ENCODE data around the gene ZDHHC24. TPM values are rescaled to one million over a fixed set of nuclear protein-coding genes. Genes with fewer than 3 reads are reported as not detected.

The ZDHHC24 gene
- total and polyA plus RNA-seq, 2 experiments from 2014 or later = 5.6 to 13.1 TPM

DNA sequence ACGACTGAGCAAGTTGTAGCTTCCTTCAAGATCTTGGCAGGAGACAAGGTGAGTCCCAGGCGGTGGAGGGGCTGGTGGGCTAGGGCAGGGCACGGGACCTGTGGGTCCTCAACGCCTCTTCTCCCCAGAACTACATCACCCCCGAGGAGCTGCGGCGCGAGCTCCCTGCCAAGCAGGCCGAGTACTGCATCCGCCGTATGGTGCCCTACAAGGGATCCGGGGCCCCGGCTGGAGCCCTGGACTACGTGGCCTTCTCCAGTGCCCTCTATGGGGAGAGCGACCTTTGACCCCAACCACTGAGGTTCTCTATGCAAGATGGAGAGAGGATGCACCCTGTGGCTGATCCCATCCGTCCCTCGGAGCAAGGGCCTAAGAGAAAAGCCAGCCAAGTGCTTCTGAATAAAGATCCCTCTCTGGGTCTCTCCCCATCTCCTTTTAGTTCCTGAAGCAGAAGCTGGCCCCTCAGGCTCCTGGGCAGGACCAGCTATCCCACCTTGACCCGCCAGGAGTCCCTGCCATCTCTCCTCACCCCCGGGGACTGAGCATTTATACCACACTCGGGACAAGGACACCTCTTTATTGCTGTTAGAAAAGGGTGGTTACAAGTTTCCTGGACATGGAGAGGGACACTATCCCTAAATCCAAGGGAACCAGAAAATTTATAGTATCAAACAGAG lies 17.2 kb upstream of the ZDHHC24 start:
- Histone ChIP-seq H3K27me3 (ENCODE audit: insufficient read depth) (peaks cover 6% of the 10 kb centered on the region; the same call in 1 of the 2 replicates), H3K36me3 (ENCODE audit: insufficient read depth) (no peaks in the 10 kb centered on the region), H3K79me2 (replicated peaks; ENCODE audit: insufficient read depth) (no peaks in the 10 kb centered on the region), H3K4me2 (no peak overlapping the region), H3K4me3 (no peak overlapping the region), H3K9me2 (ENCODE audit: insufficient read depth) (no peaks in the 10 kb centered on the region), H4K20me1 (replicated peaks; ENCODE audit: insufficient read depth) (no peaks in the 10 kb centered on the region), H2AFZ (no peak overlapping the region), H3F3A (replicated peaks; ENCODE audit: low read depth) (0 out of 2 replicates have a peak, but pooled peaks cover 3% of the 10 kb centered on the region), H3K4me1 (ENCODE audit: insufficient read depth) (0 out of 2 replicates have a peak, but pooled peaks cover 4% of the 10 kb centered on the region), H3K27ac (ENCODE audit: low read depth) (no peak overlapping the region)
- DNase-seq (ENCODE audit: low spot score) (no peak), ATAC-seq (no peak)
- no peak overlapping the region for H3K4me3 Mint-ChIP-seq
- H3K4me1 Mint-ChIP-seq = no peaks in the 10 kb centered on the region; the same call in 2 of the 3 replicates
- H3K27me3 Mint-ChIP-seq (ENCODE audit: insufficient read depth, low read depth, poor library complexity) = peaks cover 14% of the 10 kb centered on the region
- peaks cover 14% of the 10 kb centered on the region for H3K36me3 Mint-ChIP-seq (ENCODE audit: low read depth)
- TF ChIP-seq, protein P1, sequence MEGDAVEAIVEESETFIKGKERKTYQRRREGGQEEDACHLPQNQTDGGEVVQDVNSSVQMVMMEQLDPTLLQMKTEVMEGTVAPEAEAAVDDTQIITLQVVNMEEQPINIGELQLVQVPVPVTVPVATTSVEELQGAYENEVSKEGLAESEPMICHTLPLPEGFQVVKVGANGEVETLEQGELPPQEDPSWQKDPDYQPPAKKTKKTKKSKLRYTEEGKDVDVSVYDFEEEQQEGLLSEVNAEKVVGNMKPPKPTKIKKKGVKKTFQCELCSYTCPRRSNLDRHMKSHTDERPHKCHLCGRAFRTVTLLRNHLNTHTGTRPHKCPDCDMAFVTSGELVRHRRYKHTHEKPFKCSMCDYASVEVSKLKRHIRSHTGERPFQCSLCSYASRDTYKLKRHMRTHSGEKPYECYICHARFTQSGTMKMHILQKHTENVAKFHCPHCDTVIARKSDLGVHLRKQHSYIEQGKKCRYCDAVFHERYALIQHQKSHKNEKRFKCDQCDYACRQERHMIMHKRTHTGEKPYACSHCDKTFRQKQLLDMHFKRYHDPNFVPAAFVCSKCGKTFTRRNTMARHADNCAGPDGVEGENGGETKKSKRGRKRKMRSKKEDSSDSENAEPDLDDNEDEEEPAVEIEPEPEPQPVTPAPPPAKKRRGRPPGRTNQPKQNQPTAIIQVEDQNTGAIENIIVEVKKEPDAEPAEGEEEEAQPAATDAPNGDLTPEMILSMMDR (conservative IDR thresholded peaks at IDR 0.05; ENCODE audit: low read depth in 2 of 2) = no peak
- TF ChIP-seq, protein P2, sequence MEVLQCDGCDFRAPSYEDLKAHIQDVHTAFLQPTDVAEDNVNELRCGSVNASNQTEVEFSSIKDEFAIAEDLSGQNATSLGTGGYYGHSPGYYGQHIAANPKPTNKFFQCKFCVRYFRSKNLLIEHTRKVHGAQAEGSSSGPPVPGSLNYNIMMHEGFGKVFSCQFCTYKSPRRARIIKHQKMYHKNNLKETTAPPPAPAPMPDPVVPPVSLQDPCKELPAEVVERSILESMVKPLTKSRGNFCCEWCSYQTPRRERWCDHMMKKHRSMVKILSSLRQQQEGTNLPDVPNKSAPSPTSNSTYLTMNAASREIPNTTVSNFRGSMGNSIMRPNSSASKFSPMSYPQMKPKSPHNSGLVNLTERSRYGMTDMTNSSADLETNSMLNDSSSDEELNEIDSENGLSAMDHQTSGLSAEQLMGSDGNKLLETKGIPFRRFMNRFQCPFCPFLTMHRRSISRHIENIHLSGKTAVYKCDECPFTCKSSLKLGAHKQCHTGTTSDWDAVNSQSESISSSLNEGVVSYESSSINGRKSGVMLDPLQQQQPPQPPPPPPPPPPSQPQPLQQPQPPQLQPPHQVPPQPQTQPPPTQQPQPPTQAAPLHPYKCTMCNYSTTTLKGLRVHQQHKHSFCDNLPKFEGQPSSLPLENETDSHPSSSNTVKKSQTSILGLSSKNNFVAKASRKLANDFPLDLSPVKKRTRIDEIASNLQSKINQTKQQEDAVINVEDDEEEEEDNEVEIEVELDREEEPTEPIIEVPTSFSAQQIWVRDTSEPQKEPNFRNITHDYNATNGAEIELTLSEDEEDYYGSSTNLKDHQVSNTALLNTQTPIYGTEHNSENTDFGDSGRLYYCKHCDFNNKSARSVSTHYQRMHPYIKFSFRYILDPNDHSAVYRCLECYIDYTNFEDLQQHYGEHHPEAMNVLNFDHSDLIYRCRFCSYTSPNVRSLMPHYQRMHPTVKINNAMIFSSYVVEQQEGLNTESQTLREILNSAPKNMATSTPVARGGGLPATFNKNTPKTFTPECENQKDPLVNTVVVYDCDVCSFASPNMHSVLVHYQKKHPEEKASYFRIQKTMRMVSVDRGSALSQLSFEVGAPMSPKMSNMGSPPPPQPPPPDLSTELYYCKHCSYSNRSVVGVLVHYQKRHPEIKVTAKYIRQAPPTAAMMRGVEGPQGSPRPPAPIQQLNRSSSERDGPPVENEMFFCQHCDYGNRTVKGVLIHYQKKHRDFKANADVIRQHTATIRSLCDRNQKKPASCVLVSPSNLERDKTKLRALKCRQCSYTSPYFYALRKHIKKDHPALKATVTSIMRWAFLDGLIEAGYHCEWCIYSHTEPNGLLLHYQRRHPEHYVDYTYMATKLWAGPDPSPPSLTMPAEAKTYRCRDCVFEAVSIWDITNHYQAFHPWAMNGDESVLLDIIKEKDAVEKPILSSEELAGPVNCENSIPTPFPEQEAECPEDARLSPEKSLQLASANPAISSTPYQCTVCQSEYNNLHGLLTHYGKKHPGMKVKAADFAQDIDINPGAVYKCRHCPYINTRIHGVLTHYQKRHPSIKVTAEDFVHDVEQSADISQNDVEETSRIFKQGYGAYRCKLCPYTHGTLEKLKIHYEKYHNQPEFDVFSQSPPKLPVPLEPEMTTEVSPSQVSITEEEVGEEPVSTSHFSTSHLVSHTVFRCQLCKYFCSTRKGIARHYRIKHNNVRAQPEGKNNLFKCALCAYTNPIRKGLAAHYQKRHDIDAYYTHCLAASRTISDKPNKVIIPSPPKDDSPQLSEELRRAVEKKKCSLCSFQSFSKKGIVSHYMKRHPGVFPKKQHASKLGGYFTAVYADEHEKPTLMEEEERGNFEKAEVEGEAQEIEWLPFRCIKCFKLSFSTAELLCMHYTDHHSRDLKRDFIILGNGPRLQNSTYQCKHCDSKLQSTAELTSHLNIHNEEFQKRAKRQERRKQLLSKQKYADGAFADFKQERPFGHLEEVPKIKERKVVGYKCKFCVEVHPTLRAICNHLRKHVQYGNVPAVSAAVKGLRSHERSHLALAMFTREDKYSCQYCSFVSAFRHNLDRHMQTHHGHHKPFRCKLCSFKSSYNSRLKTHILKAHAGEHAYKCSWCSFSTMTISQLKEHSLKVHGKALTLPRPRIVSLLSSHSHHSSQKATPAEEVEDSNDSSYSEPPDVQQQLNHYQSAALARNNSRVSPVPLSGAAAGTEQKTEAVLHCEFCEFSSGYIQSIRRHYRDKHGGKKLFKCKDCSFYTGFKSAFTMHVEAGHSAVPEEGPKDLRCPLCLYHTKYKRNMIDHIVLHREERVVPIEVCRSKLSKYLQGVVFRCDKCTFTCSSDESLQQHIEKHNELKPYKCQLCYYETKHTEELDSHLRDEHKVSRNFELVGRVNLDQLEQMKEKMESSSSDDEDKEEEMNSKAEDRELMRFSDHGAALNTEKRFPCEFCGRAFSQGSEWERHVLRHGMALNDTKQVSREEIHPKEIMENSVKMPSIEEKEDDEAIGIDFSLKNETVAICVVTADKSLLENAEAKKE (CRISPR knock-in tag; IDR thresholded peaks at IDR 0.05) = no peak
- TF ChIP-seq ZNF331 (CRISPR knock-in tag; IDR thresholded peaks at IDR 0.05; ENCODE audit: low read depth) (no peak), STAT1 (IDR thresholded peaks at IDR 0.05; ENCODE audit: unreplicated experiment) (no peak), JUNB (IDR thresholded peaks at IDR 0.05; ENCODE audit: unreplicated experiment) (no peak), POLR2AphosphoS5 (IDR thresholded peaks at IDR 0.05; ENCODE audit: low read depth) (no peak), CREB1 (CRISPR knock-in tag; IDR thresholded peaks at IDR 0.05; ENCODE audit: low read depth) (no peak), EZH2 (IDR thresholded peaks at IDR 0.05; ENCODE audit: low read depth, unreplicated experiment) (no peak), EZH2phosphoT487 (IDR thresholded peaks at IDR 0.05; ENCODE audit: unreplicated experiment) (no peak), ZNF114 (CRISPR knock-in tag; IDR thresholded peaks at IDR 0.05) (no peak), NANOG (IDR thresholded peaks at IDR 0.05; ENCODE audit: borderline replicate concordance) (no peak)
- TF ChIP-seq, protein P3, sequence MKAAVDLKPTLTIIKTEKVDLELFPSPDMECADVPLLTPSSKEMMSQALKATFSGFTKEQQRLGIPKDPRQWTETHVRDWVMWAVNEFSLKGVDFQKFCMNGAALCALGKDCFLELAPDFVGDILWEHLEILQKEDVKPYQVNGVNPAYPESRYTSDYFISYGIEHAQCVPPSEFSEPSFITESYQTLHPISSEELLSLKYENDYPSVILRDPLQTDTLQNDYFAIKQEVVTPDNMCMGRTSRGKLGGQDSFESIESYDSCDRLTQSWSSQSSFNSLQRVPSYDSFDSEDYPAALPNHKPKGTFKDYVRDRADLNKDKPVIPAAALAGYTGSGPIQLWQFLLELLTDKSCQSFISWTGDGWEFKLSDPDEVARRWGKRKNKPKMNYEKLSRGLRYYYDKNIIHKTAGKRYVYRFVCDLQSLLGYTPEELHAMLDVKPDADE (IDR thresholded peaks at IDR 0.05) = no peak
- TF ChIP-seq, protein P4, sequence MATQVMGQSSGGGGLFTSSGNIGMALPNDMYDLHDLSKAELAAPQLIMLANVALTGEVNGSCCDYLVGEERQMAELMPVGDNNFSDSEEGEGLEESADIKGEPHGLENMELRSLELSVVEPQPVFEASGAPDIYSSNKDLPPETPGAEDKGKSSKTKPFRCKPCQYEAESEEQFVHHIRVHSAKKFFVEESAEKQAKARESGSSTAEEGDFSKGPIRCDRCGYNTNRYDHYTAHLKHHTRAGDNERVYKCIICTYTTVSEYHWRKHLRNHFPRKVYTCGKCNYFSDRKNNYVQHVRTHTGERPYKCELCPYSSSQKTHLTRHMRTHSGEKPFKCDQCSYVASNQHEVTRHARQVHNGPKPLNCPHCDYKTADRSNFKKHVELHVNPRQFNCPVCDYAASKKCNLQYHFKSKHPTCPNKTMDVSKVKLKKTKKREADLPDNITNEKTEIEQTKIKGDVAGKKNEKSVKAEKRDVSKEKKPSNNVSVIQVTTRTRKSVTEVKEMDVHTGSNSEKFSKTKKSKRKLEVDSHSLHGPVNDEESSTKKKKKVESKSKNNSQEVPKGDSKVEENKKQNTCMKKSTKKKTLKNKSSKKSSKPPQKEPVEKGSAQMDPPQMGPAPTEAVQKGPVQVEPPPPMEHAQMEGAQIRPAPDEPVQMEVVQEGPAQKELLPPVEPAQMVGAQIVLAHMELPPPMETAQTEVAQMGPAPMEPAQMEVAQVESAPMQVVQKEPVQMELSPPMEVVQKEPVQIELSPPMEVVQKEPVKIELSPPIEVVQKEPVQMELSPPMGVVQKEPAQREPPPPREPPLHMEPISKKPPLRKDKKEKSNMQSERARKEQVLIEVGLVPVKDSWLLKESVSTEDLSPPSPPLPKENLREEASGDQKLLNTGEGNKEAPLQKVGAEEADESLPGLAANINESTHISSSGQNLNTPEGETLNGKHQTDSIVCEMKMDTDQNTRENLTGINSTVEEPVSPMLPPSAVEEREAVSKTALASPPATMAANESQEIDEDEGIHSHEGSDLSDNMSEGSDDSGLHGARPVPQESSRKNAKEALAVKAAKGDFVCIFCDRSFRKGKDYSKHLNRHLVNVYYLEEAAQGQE (IDR thresholded peaks at IDR 0.05; ENCODE audit: unreplicated experiment) = no peak
- H3K9me3 Mint-ChIP-seq = no peaks in the 10 kb centered on the region
- H3K27ac Mint-ChIP-seq = no peak overlapping the region
